ENCODE results near the gene MAT1A. TPM values are rescaled to one million over a fixed set of nuclear protein-coding genes. Genes with fewer than 3 reads are reported as not detected.
A peak's percentile ranks its signal among the peaks of the same experiment; 100 is the strongest.

Gene MAT1A
- total and polyA plus RNA-seq, 2 of the 13 experiments (the other 11 are each of a cell fraction or from before 2014, with no cell fraction given): 57.1 to 76.9 TPM

GRCh38 chr10:80289451-80290287, at the start of gene MAT1A (continued):
- TF ChIP-seq E2F1 (CRISPR knock-in tag; IDR thresholded peaks at IDR 0.05) (no peak), ZBTB39 (CRISPR knock-in tag; IDR thresholded peaks at IDR 0.05) (no peak), DPF2 (CRISPR knock-in tag; IDR thresholded peaks at IDR 0.05; ENCODE audit: borderline replicate concordance, low read depth) (no peak), CERS6 (CRISPR knock-in tag; IDR thresholded peaks at IDR 0.05) (no peak), ZNF256 (CRISPR knock-in tag; conservative IDR thresholded peaks at IDR 0.05) (no peak), EEA1 (CRISPR knock-in tag; IDR thresholded peaks at IDR 0.05; ENCODE audit: borderline replicate concordance) (no peak), IKZF5 (CRISPR knock-in tag; IDR thresholded peaks at IDR 0.05) (0 out of 2 replicates have a peak, but pooled peaks have one; percentile 28), HMGXB3 (CRISPR knock-in tag; IDR thresholded peaks at IDR 0.05; ENCODE audit: borderline replicate concordance) (no peak), ZBTB2 (CRISPR knock-in tag; IDR thresholded peaks at IDR 0.05; ENCODE audit: low read depth) (no peak), ZNF530 (CRISPR knock-in tag; IDR thresholded peaks at IDR 0.05; ENCODE audit: low read depth) (no peak), HDAC2 (CRISPR knock-in tag; IDR thresholded peaks at IDR 0.05) (peak; percentile 55; the same call in 1 of the 2 replicates), FOXO1 (CRISPR knock-in tag; IDR thresholded peaks at IDR 0.05) (peak; percentile 63; the same call in 1 of the 2 replicates), ZZZ3 (CRISPR knock-in tag; IDR thresholded peaks at IDR 0.05; ENCODE audit: borderline replicate concordance) (no peak)

Data from HepG2 (cell line).